Measurements from ENCODE around the gene LRRD1.
"Not testable (repeated sequence)": the region's sequence is repeated elsewhere in the genome, so short reads cannot be mapped to it uniquely, and the experiment has no call there.

The LRRD1 gene

GRCh38 chr7:92102862-92103261, 76.1 kb downstream of the LRRD1 start:
- POLR2A ChIA-PET; H3K27ac ChIP-seq (ENCODE audit: extremely low read depth, low read depth, low read length); CTCF ChIA-PET; H3K4me1 ChIP-seq (ENCODE audit: control insufficient read depth, insufficient read depth, low read length); H3K4me3 ChIP-seq (ENCODE audit: low read depth, low read length); H3K9me3 ChIP-seq (ENCODE audit: control insufficient read depth, insufficient read depth, low read depth, low read length): not testable (repeated sequence)
- peaks cover 35 to 58% of the 10 kb centered on the region in 2 experiments for H3K36me3 ChIP-seq (ENCODE audit: control insufficient read depth in 2 of 2, insufficient read depth in 1 of 2, low read length in 2 of 2)

GRCh38 chr7:92100534-92100933, 78.4 kb downstream of the LRRD1 start:
- POLR2A ChIA-PET = no interaction called here

GRCh38 chr7:92095380-92095779, 83.6 kb downstream of the LRRD1 start:
- CTCF ChIA-PET = no interaction called here
- Histone ChIP-seq H3K9me3 (ENCODE audit: control insufficient read depth, insufficient read depth, low read depth, low read length) (no peaks in the 10 kb centered on the region), H3K36me3 (ENCODE audit: control insufficient read depth in 2 of 2, insufficient read depth in 1 of 2, low read length in 2 of 2) (peaks cover 36 to 62% of the 10 kb centered on the region in 2 experiments), H3K4me1 (ENCODE audit: control insufficient read depth, insufficient read depth, low read length) (no peaks in the 10 kb centered on the region), H3K4me3 (ENCODE audit: low read depth, low read length) (no peak overlapping the region), H3K27ac (ENCODE audit: extremely low read depth, low read depth, low read length) (no peak overlapping the region)
- no peak for TF ChIP-seq ZNF600 (tag by site-specific recombination; IDR thresholded peaks at IDR 0.05)
- no peak for TF ChIP-seq SP3 (tag by site-specific recombination; IDR thresholded peaks at IDR 0.05)
- TF ChIP-seq REST (tag by site-specific recombination; IDR thresholded peaks at IDR 0.05) = no peak
- TF ChIP-seq ZNF175 (tag by site-specific recombination; IDR thresholded peaks at IDR 0.05) = no peak
- TF ChIP-seq ZNF510 (tag by site-specific recombination; IDR thresholded peaks at IDR 0.05; ENCODE audit: insufficient replicate concordance) = no peak
- no peak for TF ChIP-seq ZNF645 (tag by site-specific recombination; IDR thresholded peaks at IDR 0.05)
- no peak for TF ChIP-seq ZNF157 (tag by site-specific recombination; IDR thresholded peaks at IDR 0.05)
- TF ChIP-seq ZNF555 (tag by site-specific recombination; conservative IDR thresholded peaks at IDR 0.05) = no peak
- POLR2A ChIA-PET = no interaction called here

More at GRCh38 chr7:92100534-92100933, 78.4 kb downstream of the LRRD1 start:
- no peaks in the 10 kb centered on the region for H3K4me1 ChIP-seq (ENCODE audit: control insufficient read depth, insufficient read depth, low read length)
- H3K9me3 ChIP-seq (ENCODE audit: control insufficient read depth, insufficient read depth, low read depth, low read length) = no peaks in the 10 kb centered on the region
- CTCF ChIA-PET = no interaction called here
- no peak overlapping the region for H3K4me3 ChIP-seq (ENCODE audit: low read depth, low read length)
- H3K27ac ChIP-seq (ENCODE audit: extremely low read depth, low read depth, low read length) = no peak overlapping the region
- H3K36me3 ChIP-seq (ENCODE audit: control insufficient read depth in 2 of 2, insufficient read depth in 1 of 2, low read length in 2 of 2) = peaks cover 48 to 61% of the 10 kb centered on the region in 2 experiments
- TF ChIP-seq ZNF23 (tag by site-specific recombination; IDR thresholded peaks at IDR 0.05; ENCODE audit: borderline replicate concordance) (no peak), ZNF645 (tag by site-specific recombination; IDR thresholded peaks at IDR 0.05) (no peak), PRDM1 (tag by site-specific recombination; IDR thresholded peaks at IDR 0.05) (no peak), ZNF610 (tag by site-specific recombination; IDR thresholded peaks at IDR 0.05; ENCODE audit: borderline replicate concordance) (no peak)
